NCI-H128 (cell line): ENCODE measurements around the gene RGS10.

Experiments
- DNase-seq: peaks from one replicate; lab custom pipeline; 2025; ENCODE audit not compliant: unreplicated experiment; lab: John Stamatoyannopoulos, UW

The RGS10 gene

DNA sequence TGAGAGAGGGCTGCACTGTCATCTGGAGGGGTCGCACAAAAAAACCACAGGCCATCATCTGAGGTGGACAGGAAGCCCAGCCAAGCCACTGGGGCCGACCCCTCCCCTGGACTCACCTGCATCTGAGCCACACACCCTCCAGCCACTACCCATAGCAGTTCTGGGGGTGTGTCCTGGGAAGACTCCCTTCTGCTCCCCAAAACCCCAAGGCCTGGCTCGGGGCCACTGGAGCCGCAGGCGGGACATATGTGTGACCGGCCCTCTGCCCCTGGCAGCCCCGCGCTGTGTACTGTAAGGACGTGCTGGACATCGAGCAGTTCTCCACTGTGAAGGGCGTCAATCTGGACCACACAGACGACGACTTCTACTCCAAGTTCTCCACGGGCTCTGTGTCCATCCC, 90.1 kb downstream of the RGS10 start:
- DNase-seq, result no peak

DNA sequence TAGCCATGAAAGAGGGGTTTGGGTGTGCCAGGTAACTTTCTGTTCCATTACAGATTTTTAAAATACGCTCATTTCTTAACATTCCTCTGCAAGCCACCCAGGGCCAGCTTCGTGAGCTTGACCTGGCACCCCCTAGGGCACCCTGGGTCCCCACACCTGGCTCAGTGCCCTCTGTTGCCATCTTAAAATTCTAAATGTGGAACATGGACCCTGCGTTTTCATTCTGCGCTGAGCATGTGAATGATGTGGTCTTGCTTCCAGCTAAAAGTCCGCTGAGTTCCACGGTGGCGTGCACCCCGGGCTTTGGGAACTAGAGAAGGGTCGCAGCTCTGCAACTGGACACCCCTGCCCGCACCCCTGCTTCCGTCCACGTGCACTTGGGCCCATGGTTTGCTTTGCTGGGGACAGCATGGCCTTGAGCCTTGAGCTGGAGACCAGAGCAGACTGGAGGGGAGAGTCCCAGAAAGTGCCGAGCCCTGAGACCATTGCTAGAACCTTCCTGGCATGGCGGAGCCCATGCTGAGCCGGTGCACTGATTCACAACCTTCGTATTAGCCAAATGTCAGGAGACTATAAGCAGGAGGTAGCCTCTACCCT, 91.1 kb downstream of the RGS10 start:
- no peak for DNase-seq

GRCh38 chr10:119450606-119451299, 91.8 kb downstream of the RGS10 start:
- no peak for DNase-seq
